Activated naive CD4-positive, alpha-beta T cell treated with anti-CD3 and anti-CD28 coated beads, Interleukin-2, amount 50 U/mL, for 72 hours (primary cell): Measurements from ENCODE around the gene GNG8. TPM values are rescaled to one million over a fixed set of nuclear protein-coding genes. Genes with fewer than 3 reads are reported as not detected.

Experiments used
- ATAC-seq, 2 donors: fragments of 150-1000 bp; cut with Tn5 transposase; 2 replicates each; pipeline ENCODE4 v1.10.0; 2021; ENCODE audit warnings: mild to moderate bottlenecking in 2 of 2, moderate library complexity in 2 of 2
- DNase-seq, 2 donors: peaks; one replicate each; pipeline ENCODE4 v3.0.0; 2021 to 2022; ENCODE audit warnings: low spot score in 2 of 2
- H3K27ac Mint-ChIP-seq, 2 donors: one replicate each; pipeline ENCODE4 v1.8.0; 2022; ENCODE audit warnings: mild to moderate bottlenecking in 2 of 2, mixed read lengths in 2 of 2
- H3K36me3 Mint-ChIP-seq, 2 donors: one replicate each; pipeline ENCODE4 v1.8.0; 2022; ENCODE audit warnings: mixed read lengths in 2 of 2
- H3K9me3 Mint-ChIP-seq, 2 donors: one replicate each; pipeline ENCODE4 v1.8.0; 2022; ENCODE audit warnings: mixed read lengths in 2 of 2
- total RNA-seq, 2 donors: library from RNA; stranded (reverse); gene quantifications; one replicate each; pipeline ENCODE4 v1.2.3, GENCODE V29; 2022

GNG8 gene
- total RNA-seq, 2 donors from 2014 or later = 5.2 to 17.4 TPM

DNA sequence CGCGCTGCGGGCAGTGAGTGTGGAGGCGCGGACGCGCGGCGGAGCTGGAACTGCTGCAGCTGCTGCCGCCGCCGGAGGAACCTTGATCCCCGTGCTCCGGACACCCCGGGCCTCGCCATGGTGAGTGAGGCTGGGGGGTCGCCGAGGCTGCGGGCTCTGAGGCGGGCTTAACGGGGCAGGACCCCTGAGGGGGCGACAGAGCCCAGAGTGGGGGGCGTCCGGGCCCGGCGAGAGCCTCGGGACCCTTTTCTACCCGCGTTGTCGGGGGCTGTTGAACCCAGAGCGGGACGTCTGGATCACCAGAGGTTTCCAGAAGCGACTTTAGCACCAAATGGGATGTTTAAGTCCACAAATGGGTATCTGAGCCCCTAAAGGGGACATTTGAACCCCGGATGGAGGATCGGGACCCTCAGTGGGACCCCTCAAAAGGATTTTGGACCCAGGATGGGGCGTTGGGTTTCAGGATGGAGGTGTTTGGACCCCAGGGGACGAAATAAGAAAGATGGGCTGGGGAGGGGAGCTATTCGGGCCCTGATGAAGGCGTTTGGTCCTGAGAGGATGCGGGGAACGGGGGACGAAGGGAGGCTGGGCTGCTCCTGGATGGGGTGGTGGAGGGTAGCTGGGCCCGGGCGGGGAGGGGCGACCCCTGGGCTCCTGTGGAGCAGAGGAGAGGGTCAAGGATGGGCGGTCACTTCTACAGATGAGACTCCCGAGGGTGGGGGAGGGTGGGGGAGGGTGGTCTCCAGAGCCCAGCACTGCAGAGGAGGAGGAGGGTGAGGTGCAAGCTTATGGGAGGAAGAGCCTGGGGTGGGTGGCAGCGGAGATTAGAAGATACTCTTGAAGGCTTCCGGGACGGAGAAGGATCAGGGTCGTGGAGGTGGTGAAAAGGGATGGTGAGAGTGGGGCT is 34.4 kb downstream of the GNG8 start, which contains the start of gene CALM3:
Gene CALM3, plus strand, starts transcription at position 13 of the 907 bp plus-strand sequence. Its CDS starts 105 bp downstream, at position 118.
- Mint-ChIP-seq H3K27ac (peak within 1 kb of the TSS; percentile 100), H3K9me3 (peaks cover 0 to 12% of the 10 kb centered on the region in 2 donors), H3K36me3 (peaks cover 41% of the 10 kb centered on the region in 2 donors)
- ATAC-seq (no peak), DNase-seq (no peak)

DNA sequence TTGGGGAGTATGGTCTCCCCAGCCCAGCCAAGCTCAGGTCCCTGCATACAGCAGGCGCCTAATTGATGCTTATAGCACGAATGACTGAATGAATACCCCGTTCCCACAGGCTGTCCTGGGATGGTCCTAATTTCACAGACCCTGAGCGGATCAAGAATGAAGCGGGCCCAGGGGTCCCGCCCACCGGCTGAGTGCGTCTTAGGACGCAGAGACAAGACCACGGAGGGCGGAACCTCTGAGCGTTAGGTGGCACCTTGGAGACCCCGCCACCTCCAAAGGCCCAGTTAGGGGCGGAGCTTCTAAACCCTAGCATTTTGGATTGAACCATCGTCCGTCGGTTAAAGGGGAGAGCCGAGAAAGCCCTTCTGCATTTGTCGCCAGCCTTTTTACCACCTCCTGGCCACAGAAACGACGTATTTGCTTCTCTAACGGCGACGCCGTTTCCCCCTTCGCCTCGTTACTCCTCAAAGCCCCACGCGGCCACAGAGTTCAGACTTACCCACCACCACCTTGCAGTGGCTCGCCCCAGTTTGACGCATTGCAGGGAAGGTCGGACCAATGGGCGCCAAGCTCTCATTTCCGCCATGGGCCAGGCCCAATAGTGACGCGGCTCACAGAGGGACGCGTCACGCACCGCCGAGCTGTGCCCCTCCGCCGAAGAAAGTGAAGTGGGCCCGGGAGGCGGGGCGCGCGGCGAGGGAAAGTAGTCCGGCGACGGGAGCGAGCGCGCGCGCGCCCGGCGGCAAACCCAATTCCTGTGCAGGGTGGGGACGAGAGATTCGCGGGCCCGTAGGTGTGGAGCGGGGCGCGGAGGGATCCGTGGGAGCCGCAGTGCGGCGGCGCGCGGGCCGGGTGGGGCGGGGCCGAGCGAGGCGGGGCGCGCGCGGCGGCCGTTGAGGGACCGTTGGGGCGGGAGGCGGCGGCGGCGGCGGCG is 35.4 kb downstream of the GNG8 start:
- H3K36me3 Mint-ChIP-seq = peaks cover 31 to 37% of the 10 kb centered on the region in 2 donors
- DNase-seq (peak; percentile 98 to 99), ATAC-seq (peak; percentile 88 to 93)
- H3K9me3 Mint-ChIP-seq = peaks cover 0 to 12% of the 10 kb centered on the region in 2 donors
- peak overlapping the region; percentile 100 for H3K27ac Mint-ChIP-seq

DNA sequence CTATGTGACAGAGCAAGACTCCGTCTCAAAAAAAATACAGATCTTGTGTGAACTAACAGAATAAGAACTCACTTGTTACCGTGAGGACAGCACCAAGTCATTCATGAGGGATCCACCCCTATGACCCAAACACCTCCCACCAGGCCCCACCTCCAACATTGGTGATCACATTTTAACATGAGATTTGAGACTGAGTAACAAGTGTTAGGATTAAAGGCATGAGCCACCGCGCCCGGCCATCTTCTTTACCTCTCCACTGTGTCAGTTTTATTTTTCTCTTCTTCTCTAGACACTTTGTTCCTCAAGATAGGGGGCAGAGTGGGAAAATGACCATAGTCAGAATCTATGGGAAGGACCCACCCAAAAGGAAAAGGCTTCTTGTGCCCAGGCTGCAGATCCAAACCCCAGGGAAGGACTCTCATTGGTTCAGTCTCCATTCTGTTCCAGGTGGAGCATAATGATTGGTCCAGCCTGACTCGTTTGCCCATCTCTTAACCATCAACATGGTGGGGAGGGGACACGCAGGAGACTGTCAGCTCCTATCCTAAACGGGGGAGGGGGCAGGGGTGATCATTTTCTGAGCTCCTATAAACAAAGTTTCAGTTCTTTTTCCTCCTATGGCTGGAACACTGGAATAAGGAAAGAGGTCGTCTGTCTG is 36.2 kb downstream of the GNG8 start:
- ATAC-seq (no peak), DNase-seq (no peak)
- Mint-ChIP-seq H3K27ac (peak overlapping the region; percentile 100), H3K9me3 (peaks cover 0 to 12% of the 10 kb centered on the region in 2 donors), H3K36me3 (peaks cover 30 to 37% of the 10 kb centered on the region in 2 donors)

DNA sequence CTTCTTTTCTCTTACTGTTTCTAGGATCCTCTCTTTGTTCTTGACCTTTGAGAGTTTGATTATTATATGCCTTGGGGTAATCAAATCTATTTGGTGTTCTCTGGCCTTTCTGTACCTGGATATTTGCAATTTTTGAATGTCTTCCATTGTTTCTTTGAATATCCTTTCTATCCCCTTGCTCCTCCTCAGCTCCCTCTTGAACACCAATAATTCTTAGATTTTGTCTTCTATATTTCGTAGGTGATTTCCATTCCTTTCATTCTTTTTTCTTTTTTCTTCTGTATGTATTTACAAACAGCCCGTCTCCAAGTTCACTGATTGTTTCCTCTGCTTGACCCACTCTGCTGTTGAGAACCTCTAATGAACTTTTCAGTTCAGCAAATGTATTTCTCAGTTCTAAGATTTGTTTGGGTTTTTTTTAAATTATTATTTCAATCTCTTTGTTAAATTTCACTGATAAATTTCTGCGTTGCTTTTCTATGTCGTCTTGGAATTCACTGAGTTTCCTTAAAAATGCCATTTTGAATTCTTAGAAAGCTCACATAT is 37.6 kb downstream of the GNG8 start:
- Mint-ChIP-seq H3K27ac (peak overlapping the region in 1 of 2 donors; percentile 51), H3K36me3 (peaks cover 28 to 36% of the 10 kb centered on the region in 2 donors), H3K9me3 (peaks cover 0 to 12% of the 10 kb centered on the region in 2 donors)
- DNase-seq = no peak
- no peak for ATAC-seq

DNA sequence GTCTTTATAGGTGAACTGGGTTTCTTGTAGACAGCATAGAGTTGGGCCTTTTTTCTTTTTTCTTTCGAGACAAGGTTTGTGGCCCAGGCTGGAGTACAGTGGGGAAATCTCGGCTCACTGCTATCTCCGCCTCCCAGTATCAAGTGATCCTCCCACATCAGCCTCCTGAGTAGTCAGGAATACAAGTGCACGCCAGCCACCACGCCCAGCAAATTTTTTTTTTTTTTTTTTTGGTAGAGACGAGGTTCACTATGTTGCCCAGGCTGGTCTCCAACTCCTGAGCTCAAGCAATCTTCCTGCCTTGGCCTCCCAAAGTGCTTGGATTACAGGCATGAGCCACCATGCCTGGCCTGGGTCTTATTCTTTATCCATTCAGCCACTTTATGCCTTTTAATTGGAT is 40.0 kb downstream of the GNG8 start:
- peaks cover 0 to 12% of the 10 kb centered on the region in 2 donors for H3K9me3 Mint-ChIP-seq
- DNase-seq (no peak), ATAC-seq (no peak)
- peaks cover 6 to 20% of the 10 kb centered on the region in 2 donors for H3K36me3 Mint-ChIP-seq
- no peak overlapping the region for H3K27ac Mint-ChIP-seq

DNA sequence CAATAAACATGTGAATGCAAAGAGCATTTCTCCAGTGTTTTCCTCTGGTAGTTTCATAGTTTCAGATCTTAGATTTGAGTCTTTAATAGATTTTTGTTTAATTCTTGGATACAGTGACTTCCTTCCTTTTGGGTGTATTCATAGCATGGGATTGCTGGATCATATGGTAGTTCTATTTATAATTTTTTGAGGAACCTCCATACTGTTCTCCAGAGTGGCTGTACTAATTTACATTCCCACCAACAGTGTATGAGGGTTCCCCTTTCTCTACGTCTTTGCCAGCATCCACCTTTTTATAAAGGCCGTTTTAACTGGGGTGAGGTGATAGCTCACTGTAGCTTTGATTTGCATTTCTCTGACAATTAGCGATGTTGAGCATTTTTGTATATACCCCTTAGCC is 44.1 kb downstream of the GNG8 start:
- ATAC-seq (no peak), DNase-seq (no peak)
- H3K9me3 Mint-ChIP-seq = no peaks in the 10 kb centered on the region
- no peaks in the 10 kb centered on the region for H3K36me3 Mint-ChIP-seq
- no peak overlapping the region for H3K27ac Mint-ChIP-seq

DNA sequence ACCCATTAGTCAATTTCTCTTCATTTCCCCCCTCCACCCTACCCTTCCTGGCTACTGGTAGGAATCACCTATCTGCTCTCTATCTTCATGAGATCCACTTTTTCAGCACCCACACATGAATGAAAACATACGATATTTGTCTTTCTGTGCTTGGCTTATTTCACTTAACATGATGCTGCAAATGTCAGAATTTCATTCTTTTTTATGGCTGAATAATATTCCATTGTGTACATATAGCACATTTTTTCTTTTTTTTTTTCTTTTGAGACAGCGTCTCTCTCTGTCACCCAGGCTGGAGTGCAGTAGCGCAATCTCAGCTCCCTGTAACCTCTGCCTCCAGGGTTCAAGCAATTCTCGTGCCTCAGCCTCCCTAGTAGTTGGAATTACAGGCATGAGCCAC is 44.7 kb downstream of the GNG8 start:
- peak in 1 of 2 donors; percentile 4 for DNase-seq
- no peak for ATAC-seq
- Mint-ChIP-seq H3K36me3 (no peaks in the 10 kb centered on the region), H3K9me3 (no peaks in the 10 kb centered on the region), H3K27ac (no peak overlapping the region)

DNA sequence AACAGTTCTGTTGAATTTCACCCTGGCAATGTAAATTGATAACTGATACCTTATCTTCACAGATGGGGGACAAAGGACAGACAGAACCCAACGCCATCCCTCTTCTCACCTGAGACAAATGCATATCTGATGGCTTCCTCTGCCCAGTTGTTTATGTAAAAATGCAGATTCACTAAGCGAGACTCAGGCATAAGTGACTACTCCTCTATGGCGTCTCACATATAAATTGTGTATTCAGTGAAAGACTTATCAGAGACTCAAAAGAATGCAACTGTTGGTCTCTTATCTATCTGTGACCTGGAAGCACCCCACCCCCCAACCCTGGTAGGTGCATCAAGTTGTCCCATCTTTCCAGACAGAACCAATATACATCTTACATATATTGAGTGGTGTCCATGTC is 48.1 kb downstream of the GNG8 start:
- no peaks in the 10 kb centered on the region for H3K9me3 Mint-ChIP-seq

DNA sequence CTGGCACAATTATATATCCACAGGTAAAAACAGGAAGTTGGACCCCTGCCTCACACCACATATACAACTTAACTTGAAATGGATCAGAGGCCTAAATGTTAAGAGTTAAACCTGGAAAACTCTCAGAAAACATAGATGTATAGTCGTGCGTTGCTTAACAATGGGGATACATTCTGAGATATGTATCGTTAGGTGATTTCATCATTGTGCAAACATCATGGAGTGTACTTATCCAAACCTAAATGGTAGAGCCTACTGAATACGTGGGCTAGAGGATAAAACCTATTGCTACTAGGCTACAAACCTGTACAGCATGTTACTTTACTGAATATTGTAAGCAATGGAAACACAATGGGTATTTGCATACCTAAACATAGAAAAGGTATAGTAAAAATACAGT is 49.7 kb downstream of the GNG8 start:
- no peak overlapping the region for H3K27ac Mint-ChIP-seq
- no peaks in the 10 kb centered on the region for H3K9me3 Mint-ChIP-seq
- ATAC-seq (no peak), DNase-seq (no peak)
- no peaks in the 10 kb centered on the region for H3K36me3 Mint-ChIP-seq

More for the DNA sequence above, 48.1 kb downstream of the GNG8 start:
- Mint-ChIP-seq H3K36me3 (no peaks in the 10 kb centered on the region), H3K27ac (no peak overlapping the region)
- ATAC-seq (no peak), DNase-seq (peak in 1 of 2 donors; percentile 0)

DNA sequence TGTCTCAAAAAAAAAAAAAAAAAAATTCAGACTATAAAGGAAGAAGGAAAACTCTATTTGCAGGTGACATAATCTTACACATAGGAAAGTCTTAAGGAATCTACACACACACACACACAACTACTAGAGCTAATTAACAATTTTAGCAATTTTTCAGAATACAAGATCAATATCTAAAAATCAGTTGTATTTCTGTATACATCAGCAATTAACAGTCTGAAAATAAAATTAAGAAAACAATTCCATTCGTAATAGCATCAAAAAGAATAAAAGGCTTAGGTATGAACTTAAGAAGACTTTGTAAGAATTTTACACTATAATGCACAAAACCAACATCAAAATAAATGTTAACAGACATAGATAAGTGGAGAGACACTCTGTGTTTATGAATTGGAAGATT is 50.5 kb downstream of the GNG8 start:
- ATAC-seq (no peak), DNase-seq (no peak)
- Mint-ChIP-seq H3K36me3 (no peaks in the 10 kb centered on the region), H3K27ac (no peak overlapping the region), H3K9me3 (no peaks in the 10 kb centered on the region)

Other genes with a start within 250 kb of the GNG8 start
- not detected for gene CCDC8, start 222.6 kb downstream of the GNG8 start, total RNA-seq
- not detected for gene PNMA8C, start 207.3 kb downstream of the GNG8 start, total RNA-seq
- gene PNMA8A, start 164.6 kb downstream of the GNG8 start, total RNA-seq = not detected
- under 1 TPM; 0.06 to 0.43 TPM for gene PNMA8B, start 140.3 kb downstream of the GNG8 start, total RNA-seq
- 100 to 1,000 TPM; 413 to 615 TPM for gene CALM3, start 34.9 kb downstream of the GNG8 start, total RNA-seq
- 10 to 100 TPM; 14.7 to 38.0 TPM for gene PTGIR, start 11.1 kb downstream of the GNG8 start, total RNA-seq
- gene DACT3, start 25.0 kb upstream of the GNG8 start, total RNA-seq = 10 to 100 TPM in 1 of 2 donors, 1 to 10 TPM in 1; 1.9 to 25.9 TPM
- 100 to 1,000 TPM in 1 of 2 donors, 10 to 100 TPM in 1; 76.8 to 129 TPM for gene PRKD2, start 80.9 kb upstream of the GNG8 start, total RNA-seq
- gene FKRP, start 109.9 kb upstream of the GNG8 start, total RNA-seq = 1 to 10 TPM; 2.8 to 9.7 TPM
- 100 to 1,000 TPM in 1 of 2 donors, 10 to 100 TPM in 1; 67.3 to 117 TPM for gene STRN4, start 110.2 kb upstream of the GNG8 start, total RNA-seq
- gene SLC1A5, start 152.4 kb upstream of the GNG8 start, total RNA-seq = 100 to 1,000 TPM in 1 of 2 donors, 10 to 100 TPM in 1; 99.3 to 159 TPM
- gene AP2S1, start 214.6 kb upstream of the GNG8 start, total RNA-seq = 100 to 1,000 TPM; 114 to 116 TPM
- gene ARHGAP35, start 224.8 kb upstream of the GNG8 start, total RNA-seq = 10 to 100 TPM; 20.7 to 24.3 TPM